Smooth muscle cell (in vitro differentiated cells): ENCODE measurements around the gene SYMPK. TPM values are rescaled to one million over a fixed set of nuclear protein-coding genes. Genes with fewer than 3 reads are reported as not detected.

Source experiments
- DNase-seq: peaks from one replicate; lab custom pipeline; 2025; ENCODE audit not compliant: unreplicated experiment; lab: John Stamatoyannopoulos, UW
- H2AFZ ChIP-seq: fragments of 200-600 bp; sonication (generic); 2 replicates; pipeline ENCODE4 v1.6.0; 2016; ENCODE audit warnings: antibody characterized with exemption, low read depth, mild to moderate bottlenecking
- H3F3A ChIP-seq: fragments of 200-600 bp; sonication (generic); 2 replicates; pipeline ENCODE4 v1.6.0; 2017; ENCODE audit warnings: antibody characterized with exemption, low read depth
- H3K27ac ChIP-seq: fragments of 200-600 bp; sonication (generic); 2 replicates; pipeline ENCODE4 v1.5.1; 2016; ENCODE audit warnings: low read depth, mild to moderate bottlenecking
- H3K27me3 ChIP-seq: fragments of 200-600 bp; sonication (generic); 2 replicates; pipeline ENCODE4 v1.6.1; 2016; ENCODE audit warnings: low read depth, mild to moderate bottlenecking
- H3K36me3 ChIP-seq: fragments of 200-600 bp; sonication (generic); 2 replicates; pipeline ENCODE4 v1.5.1; 2016; ENCODE audit warnings: low read depth
- H3K4me1 ChIP-seq: fragments of 200-600 bp; sonication (generic); 2 replicates; pipeline ENCODE4 v1.5.1; 2016; ENCODE audit warnings: low read depth
- H3K4me2 ChIP-seq: fragments of 200-600 bp; sonication (generic); 2 replicates; pipeline ENCODE4 v1.6.0; 2016; ENCODE audit warnings: mild to moderate bottlenecking
- H3K4me3 ChIP-seq: fragments of 200-600 bp; sonication (generic); 2 replicates; pipeline ENCODE4 v1.5.1; 2016; ENCODE audit warnings: mild to moderate bottlenecking
- H3K79me2 ChIP-seq: fragments of 200-600 bp; sonication (generic); 2 replicates; pipeline ENCODE4 v1.6.0; 2016; ENCODE audit warnings: low read depth, mild to moderate bottlenecking
- H3K9ac ChIP-seq: fragments of 200-600 bp; sonication (generic); 2 replicates; pipeline ENCODE4 v1.6.0; 2016; ENCODE audit warnings: low read depth
- H3K9me3 ChIP-seq: fragments of 200-600 bp; sonication (generic); replicated peaks from 2 replicates; pipeline ENCODE4 v1.5.1; 2016; ENCODE audit warnings: low read depth
- H4K20me1 ChIP-seq: fragments of 200-600 bp; sonication (generic); 2 replicates; pipeline ENCODE4 v1.6.0; 2016; ENCODE audit warnings: low read depth
- CTCF ChIP-seq: fragments of 200-600 bp; sonication (generic); IDR thresholded peaks from 2 replicates; pipeline ENCODE4 v1.5.1; 2017; ENCODE audit warnings: borderline replicate concordance, mild to moderate bottlenecking, antibody characterized with exemption; ENCODE audit not compliant: insufficient read depth, poor library complexity, severe bottlenecking
- WGBS: methylation state at CpG from one replicate; pipeline ENCODE4 v1.1.7; 2016; ENCODE audit warnings: low lambda C conversion rate; 5-methylcytosine and 5-hydroxymethylcytosine counted together
- polyA plus RNA-seq: library from polyadenylated mRNA; unstranded; fragments of >200 nt; fragmentation: Nextera tagmentation; extraction: Ambion mirVana; gene quantifications from 2 replicates; pipeline ENCODE4 v1.2.1, GENCODE V29; 2016
- total RNA-seq: library from RNA; depleted of rRNA; stranded (reverse); fragments of >200 nt; gene quantifications from 2 replicates; pipeline ENCODE4 v1.2.3, GENCODE V29; 2014

Gene SYMPK
- total and polyA plus RNA-seq, 2 experiments from 2014 or later: 28.6 to 30.9 TPM

- peaks cover 18% of the 10 kb centered on the region for H3K79me2 ChIP-seq
- H3K36me3 ChIP-seq: no peaks in the 10 kb centered on the region
- no peak for DNase-seq
- H4K20me1 ChIP-seq: peaks cover 23% of the 10 kb centered on the region
- H3K27me3 ChIP-seq: no peaks in the 10 kb centered on the region
- H3K4me1 ChIP-seq: peaks cover 20% of the 10 kb centered on the region
- 96% methylated on average over 52 of the region's 57 CpGs for WGBS
- no peak overlapping the region for H3K4me3 ChIP-seq
- H3K9ac ChIP-seq: no peak overlapping the region
- TF ChIP-seq CTCF: no peak
- peaks cover 8% of the 10 kb centered on the region for H3F3A ChIP-seq
- H3K27ac ChIP-seq: no peak overlapping the region
- H2AFZ ChIP-seq: no peak overlapping the region
- peak overlapping the region; percentile 38 for H3K4me2 ChIP-seq
- H3K9me3 ChIP-seq: no peaks in the 10 kb centered on the region
These were observed 21.1 kb upstream of the SYMPK start for GRCh38 chr19:45883881-45884681.

GRCh38 chr19:45883586-45883880 is 20.6 kb upstream of the SYMPK start:
- no peak overlapping the region for H3K4me3 ChIP-seq
- no peaks in the 10 kb centered on the region for H3K27me3 ChIP-seq
- H4K20me1 ChIP-seq: peaks cover 23% of the 10 kb centered on the region
- no peak overlapping the region for H2AFZ ChIP-seq
- H3K27ac ChIP-seq: no peak overlapping the region
- H3K4me2 ChIP-seq: peak overlapping the region; percentile 38
- no peak for TF ChIP-seq CTCF
- peaks cover 18% of the 10 kb centered on the region for H3K79me2 ChIP-seq
- no peak overlapping the region for H3K9ac ChIP-seq
- H3F3A ChIP-seq: peaks cover 8% of the 10 kb centered on the region
- no peaks in the 10 kb centered on the region for H3K36me3 ChIP-seq
- no peak for DNase-seq
- H3K4me1 ChIP-seq: peaks cover 20% of the 10 kb centered on the region
- 27% methylated on average over 5 of the region's 5 CpGs for WGBS
- no peaks in the 10 kb centered on the region for H3K9me3 ChIP-seq

GRCh38 chr19:45882652-45883585 is 20.0 kb upstream of the SYMPK start:
- Histone ChIP-seq H3K4me1 (peaks cover 20% of the 10 kb centered on the region), H2AFZ (no peak overlapping the region), H3K9me3 (no peaks in the 10 kb centered on the region), H3K27me3 (no peaks in the 10 kb centered on the region), H4K20me1 (peaks cover 23% of the 10 kb centered on the region), H3K9ac (no peak overlapping the region), H3K27ac (no peak overlapping the region), H3K79me2 (peaks cover 18% of the 10 kb centered on the region), H3F3A (peaks cover 7% of the 10 kb centered on the region), H3K36me3 (no peaks in the 10 kb centered on the region), H3K4me3 (peak overlapping the region; percentile 27), H3K4me2 (peak overlapping the region; percentile 81)
- peak; percentile 34 for DNase-seq
- TF ChIP-seq CTCF: peak; percentile 92
- WGBS: 3% methylated on average over 43 of the region's 47 CpGs
